HG03025 (cell line): ENCODE measurements around the gene ZNF335.

Experiments
- ATAC-seq: cut with Tn5 transposase; IDR thresholded peaks from one replicate; pipeline ENCODE4 v1.9.1; 2021; ENCODE audit warnings: mild to moderate bottlenecking, moderate library complexity; ENCODE audit not compliant: unreplicated experiment, low FRiP score

Gene ZNF335

GRCh38 chr20:45953672-45954071, 18.3 kb downstream of the ZNF335 start:
- no peak for ATAC-seq

- ATAC-seq = no peak
These were observed 19.1 kb downstream of the ZNF335 start for GRCh38 chr20:45952861-45953260.

- ATAC-seq = no peak
These were observed 19.8 kb downstream of the ZNF335 start for GRCh38 chr20:45951925-45952834.

GRCh38 chr20:45950330-45950646, 21.7 kb downstream of the ZNF335 start:
- no peak for ATAC-seq

GRCh38 chr20:45949542-45950329, 22.3 kb downstream of the ZNF335 start:
- no peak for ATAC-seq

GRCh38 chr20:45948742-45949541, 23.1 kb downstream of the ZNF335 start:
- no peak for ATAC-seq

GRCh38 chr20:45948261-45948733, 23.7 kb downstream of the ZNF335 start:
- no peak for ATAC-seq

- no peak for ATAC-seq
These were observed 24.7 kb downstream of the ZNF335 start for GRCh38 chr20:45947110-45947866.

- ATAC-seq = no peak
These were observed 25.6 kb downstream of the ZNF335 start for GRCh38 chr20:45946149-45946970.

GRCh38 chr20:45945678-45946148, 26.3 kb downstream of the ZNF335 start:
- no peak for ATAC-seq

- ATAC-seq = no peak
These were observed 26.9 kb downstream of the ZNF335 start for GRCh38 chr20:45944965-45945677.

GRCh38 chr20:45944151-45944964, 27.6 kb downstream of the ZNF335 start:
- ATAC-seq = no peak

- ATAC-seq = no peak
These were observed 28.4 kb downstream of the ZNF335 start for GRCh38 chr20:45943613-45944012.

- ATAC-seq = no peak
These were observed 31.5 kb downstream of the ZNF335 start for GRCh38 chr20:45940469-45940868.

- no peak for ATAC-seq
These were observed 31.9 kb downstream of the ZNF335 start for GRCh38 chr20:45940053-45940452.

- ATAC-seq = no peak
These were observed 33.1 kb downstream of the ZNF335 start for GRCh38 chr20:45938727-45939438.

GRCh38 chr20:45937765-45938164, 34.2 kb downstream of the ZNF335 start:
- ATAC-seq = no peak
